22Rv1 (cell line): Measurements from ENCODE around the gene SMCO3.

Experiments used
- H3K27ac ChIP-seq: fragments of 450-650 bp; 2 replicates; pipeline ENCODE4 v1.5.1; 2017
- CTCF ChIP-seq: fragments of 450-650 bp; IDR thresholded peaks from 2 replicates; pipeline ENCODE4 v1.5.1; 2017; ENCODE audit warnings: mild to moderate bottlenecking
- ZFX ChIP-seq: fragments of 450-650 bp; IDR thresholded peaks from 2 replicates; pipeline ENCODE4 v1.6.1; 2017; ENCODE audit warnings: antibody characterized with exemption, borderline replicate concordance

SMCO3 gene

GRCh38 chr12:14775636-14775980 lies 38.4 kb downstream of the SMCO3 start:
- no peak overlapping the region for H3K27ac ChIP-seq
- TF ChIP-seq ZFX: no peak

DNA sequence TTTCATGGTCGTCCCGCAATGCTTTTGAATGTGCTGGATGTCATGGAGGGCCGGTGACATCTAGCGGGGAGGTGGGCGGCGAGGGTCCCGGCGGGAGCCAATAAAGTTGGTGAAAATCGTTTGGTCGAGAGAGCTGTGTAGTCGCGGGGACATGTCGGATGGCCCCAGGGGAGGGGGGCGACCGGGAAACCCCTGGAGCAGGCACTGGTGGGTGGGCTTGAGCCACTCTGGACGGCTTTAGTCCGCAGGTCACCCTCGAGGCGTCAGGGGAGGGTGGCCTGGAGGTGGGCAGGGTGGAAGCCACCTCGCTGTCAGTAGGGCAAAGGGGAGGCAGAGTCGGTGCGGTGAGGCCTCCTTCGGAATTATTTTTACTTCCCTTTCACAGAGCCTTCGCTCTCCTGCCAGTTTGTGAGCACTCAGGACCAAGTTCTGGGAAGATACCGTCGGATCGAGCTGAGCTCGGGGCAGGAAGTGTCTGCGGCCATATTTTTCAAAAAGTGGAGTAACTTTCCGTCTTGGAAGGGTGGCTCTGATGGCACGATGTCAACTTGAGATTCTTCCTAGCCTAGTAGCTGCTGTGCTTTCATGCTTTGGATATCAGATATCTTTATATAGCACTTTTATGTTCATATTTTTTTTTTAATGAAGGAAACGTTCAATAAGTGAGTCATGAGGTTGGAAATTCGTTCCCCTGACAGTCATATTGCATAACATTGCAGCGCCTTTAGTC lies 38.9 kb downstream of the SMCO3 start:
- no peak overlapping the region for H3K27ac ChIP-seq
- TF ChIP-seq CTCF (no peak), ZFX (no peak)

GRCh38 chr12:14774074-14774905 lies 39.7 kb downstream of the SMCO3 start:
- H3K27ac ChIP-seq: no peak overlapping the region
- TF ChIP-seq ZFX (no peak), CTCF (no peak)

GRCh38 chr12:14773685-14774073 lies 40.3 kb downstream of the SMCO3 start:
- TF ChIP-seq ZFX (no peak), CTCF (no peak)
- no peak overlapping the region for H3K27ac ChIP-seq

DNA sequence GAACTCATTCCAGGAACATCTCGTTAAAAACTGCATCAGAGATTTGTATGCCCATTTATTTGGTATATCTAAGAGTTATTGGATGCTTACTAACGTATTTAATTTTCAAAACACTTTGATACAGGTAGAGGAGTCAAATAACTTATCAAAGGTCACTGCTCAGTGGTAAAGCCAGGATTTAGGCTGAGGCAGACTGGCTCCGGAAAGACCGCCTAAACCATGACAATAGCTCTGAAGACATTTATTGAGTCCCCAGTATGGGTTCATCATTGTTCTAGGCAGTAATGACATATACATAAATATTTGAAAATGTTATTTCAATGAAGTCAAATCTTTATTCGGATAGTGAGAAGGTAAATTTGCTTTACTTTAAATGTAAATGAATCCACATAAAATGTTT lies 41.0 kb downstream of the SMCO3 start:
- no peak overlapping the region for H3K27ac ChIP-seq

GRCh38 chr12:14771651-14772137 lies 42.3 kb downstream of the SMCO3 start:
- peak overlapping the region; percentile 97 for H3K27ac ChIP-seq
- no peak for TF ChIP-seq ZFX
- no peak for TF ChIP-seq CTCF

More for the DNA sequence above, 41.0 kb downstream of the SMCO3 start:
- TF ChIP-seq ZFX (no peak), CTCF (no peak)

- peak overlapping the region; percentile 97 for H3K27ac ChIP-seq
- TF ChIP-seq ZFX (no peak), CTCF (no peak)
Measured at GRCh38 chr12:14770496-14771461, 43.2 kb downstream of the SMCO3 start.
